DMS153 treated with DMSO at 0.1 percent for 48 hours (cell line): ENCODE measurements around the gene MAML3.

Source experiments
- DNase-seq: peaks from one replicate; lab custom pipeline; 2025; ENCODE audit not compliant: unreplicated experiment; lab: John Stamatoyannopoulos, UW

Gene MAML3

GRCh38 chr4:139768366-139768765 is 385.6 kb downstream of the MAML3 start:
- DNase-seq, result no peak

- DNase-seq, result no peak
These were observed 386.4 kb downstream of the MAML3 start for GRCh38 chr4:139767585-139767984.

- no peak for DNase-seq
These were observed 386.8 kb downstream of the MAML3 start for GRCh38 chr4:139767168-139767567.

- no peak for DNase-seq
These were observed 389.2 kb downstream of the MAML3 start for GRCh38 chr4:139764686-139765310.

GRCh38 chr4:139764182-139764581 is 389.8 kb downstream of the MAML3 start:
- no peak for DNase-seq

GRCh38 chr4:139763672-139764071 is 390.3 kb downstream of the MAML3 start:
- DNase-seq, result peak; percentile 46

GRCh38 chr4:139763205-139763604 is 390.8 kb downstream of the MAML3 start:
- DNase-seq, result no peak

GRCh38 chr4:139762720-139763119 is 391.3 kb downstream of the MAML3 start:
- DNase-seq, result no peak

GRCh38 chr4:139761461-139761860 is 392.5 kb downstream of the MAML3 start:
- no peak for DNase-seq

- no peak for DNase-seq
These were observed 393.4 kb downstream of the MAML3 start for GRCh38 chr4:139760567-139760966.

- no peak for DNase-seq
These were observed 394.9 kb downstream of the MAML3 start for GRCh38 chr4:139759097-139759496.

GRCh38 chr4:139756391-139757180 is 397.4 kb downstream of the MAML3 start:
- DNase-seq, result no peak

GRCh38 chr4:139754938-139755337 is 399.0 kb downstream of the MAML3 start:
- no peak for DNase-seq

- DNase-seq, result no peak
These were observed 400.3 kb downstream of the MAML3 start for GRCh38 chr4:139753686-139754085.

- DNase-seq, result no peak
These were observed 404.0 kb downstream of the MAML3 start for GRCh38 chr4:139749835-139750498.

- no peak for DNase-seq
These were observed 404.6 kb downstream of the MAML3 start for GRCh38 chr4:139749338-139749737.

- no peak for DNase-seq
These were observed 407.4 kb downstream of the MAML3 start for GRCh38 chr4:139746431-139747171.

- no peak for DNase-seq
These were observed 408.8 kb downstream of the MAML3 start for GRCh38 chr4:139745111-139745639.

- no peak for DNase-seq
These were observed 409.8 kb downstream of the MAML3 start for GRCh38 chr4:139744232-139744631.

GRCh38 chr4:139743027-139743426 is 411.0 kb downstream of the MAML3 start:
- no peak for DNase-seq

- peak; percentile 85 for DNase-seq
These were observed 413.4 kb downstream of the MAML3 start for GRCh38 chr4:139740531-139741041.
